H1 (cell line): ENCODE results near the gene OR6N2. TPM values are rescaled to one million over a fixed set of nuclear protein-coding genes. Genes with fewer than 3 reads are reported as not detected.

ENCODE experiments used
- CTCF ChIA-PET: fragments of 300-600 bp; sonication (Branson Sonifier 250); formaldehyde crosslinking; loops from one replicate; lab custom pipeline; 2021; ENCODE audit not compliant: partially characterized antibody; lab: Charles Lee
- POLR2A ChIA-PET: fragments of 300-600 bp; sonication (Branson Sonifier 250); formaldehyde crosslinking; loops from one replicate; lab custom pipeline; 2021; ENCODE audit warnings: inconsistent platforms; ENCODE audit not compliant: partially characterized antibody; lab: Charles Lee
- DNase-seq, 2 experiments: peaks; one replicate each; pipeline versions ENCODE4 v3.0.0 to v3.0.0-alpha.2; 2010 to 2022; ENCODE audit warnings: low spot score in 2 of 2, low read depth in 1 of 2, mixed read lengths in 1 of 2
- FAIRE-seq: peaks from 2 replicates; lab custom pipeline; 2011; peaks lifted over from hg19 to GRCh38; lab: Jason Lieb, UNC
- H2AFZ ChIP-seq: 2 replicates; pipeline ENCODE4 v1.8.1; 2012; ENCODE audit warnings: low read length, inconsistent platforms
- H2AK5ac ChIP-seq: 2 replicates; pipeline ENCODE4 v1.6.1; 2013; ENCODE audit warnings: low read depth, low read length
- H2BK120ac ChIP-seq: replicated peaks from 2 replicates; pipeline ENCODE3; 2013; ENCODE audit warnings: low read depth, low read length, inconsistent platforms
- H2BK12ac ChIP-seq: 2 replicates; pipeline ENCODE4 v1.6.1; 2013; ENCODE audit warnings: low read depth, low read length
- H2BK15ac ChIP-seq: 2 replicates; pipeline ENCODE4 v1.6.1; 2013; ENCODE audit warnings: low read length
- H2BK20ac ChIP-seq: 2 replicates; pipeline ENCODE4 v1.6.1; 2013; ENCODE audit warnings: low read length
- H2BK5ac ChIP-seq: 2 replicates; pipeline ENCODE4 v1.6.1; 2013; ENCODE audit warnings: low read depth, low read length
- H3K14ac ChIP-seq: 2 replicates; pipeline ENCODE4 v1.6.1; 2013; ENCODE audit warnings: inconsistent platforms; ENCODE audit not compliant: insufficient read length
- H3K18ac ChIP-seq: 2 replicates; pipeline ENCODE4 v1.6.1; 2013; ENCODE audit warnings: low read length; ENCODE audit errors: extremely low read depth
- H3K23ac ChIP-seq: 2 replicates; pipeline ENCODE4 v1.6.1; 2013; ENCODE audit warnings: inconsistent platforms; ENCODE audit not compliant: insufficient read length
- H3K23me2 ChIP-seq: 2 replicates; pipeline ENCODE4 v1.6.1; 2013; ENCODE audit warnings: low read depth, low read length
- H3K27ac ChIP-seq: 2 replicates; pipeline ENCODE4 v1.6.1; 2011; ENCODE audit warnings: low read depth, low read length, inconsistent platforms
- H3K27me3 ChIP-seq, 4 experiments: replicated peaks in 1 of 4; 1 replicate in 1 of 4; 2 replicates in 3 of 4; pipeline versions ENCODE4 v1.6.1 to v1.8.1; 2011 to 2013; ENCODE audit warnings: low read length in 3 of 4, mild to moderate bottlenecking in 3 of 4, inconsistent platforms in 2 of 4, mixed read lengths in 2 of 4, moderate library complexity in 1 of 4; ENCODE audit not compliant: control insufficient read depth in 3 of 4, insufficient read depth in 3 of 4; ENCODE audit errors: extremely low read depth in 1 of 4
- H3K36me3 ChIP-seq, 4 experiments: 2 replicates each; pipeline versions ENCODE4 v1.6.1 to v1.8.1; 2011 to 2013; ENCODE audit warnings: mild to moderate bottlenecking in 4 of 4, low read length in 3 of 4, moderate library complexity in 2 of 4, control low read depth in 1 of 4, inconsistent platforms in 1 of 4; ENCODE audit not compliant: insufficient read depth in 4 of 4, control insufficient read depth in 2 of 4
- H3K4ac ChIP-seq: replicated peaks from 2 replicates; pipeline ENCODE3; 2013; ENCODE audit warnings: low read length, low read depth, mixed read lengths, inconsistent platforms; ENCODE audit not compliant: insufficient read length
- H3K4me1 ChIP-seq, 4 experiments: replicated peaks in 1 of 4; 1 replicate in 1 of 4; 2 replicates in 3 of 4; pipeline versions ENCODE4 v1.6.1 to v1.8.1; 2011 to 2013; ENCODE audit warnings: low read length in 3 of 4, inconsistent platforms in 2 of 4, mixed read lengths in 1 of 4; ENCODE audit not compliant: insufficient read depth in 4 of 4, control insufficient read depth in 3 of 4
- H3K4me2 ChIP-seq, 2 experiments: 2 replicates each; pipeline versions ENCODE4 v1.6.1 to v1.8.1; 2011 to 2013; ENCODE audit warnings: low read depth in 2 of 2, low read length in 2 of 2, control low read depth in 1 of 2, inconsistent platforms in 1 of 2, mild to moderate bottlenecking in 1 of 2; ENCODE audit not compliant: insufficient read depth in 1 of 2
- H3K4me3 ChIP-seq, 4 experiments: fragments of 200-600, 300-600 bp in 1 of 4; sonication (generic), shearing (Covaris generic), sonication (Bioruptor Twin) in 1 of 4; 2 replicates each; pipeline versions ENCODE4 v1.5.1 to v1.8.1; 2011 to 2016; ENCODE audit warnings: low read length in 4 of 4, low read depth in 3 of 4, control low read depth in 2 of 4, inconsistent platforms in 2 of 4, mild to moderate bottlenecking in 2 of 4, mixed read lengths in 1 of 4, moderate library complexity in 1 of 4; ENCODE audit not compliant: insufficient read depth in 2 of 4; ENCODE audit errors: extremely low read depth in 1 of 4
- H3K56ac ChIP-seq: replicated peaks from 2 replicates; pipeline ENCODE3; 2013; ENCODE audit warnings: low read depth, mild to moderate bottlenecking, mixed read lengths, low read length, inconsistent platforms; ENCODE audit not compliant: insufficient read length
- H3K79me1 ChIP-seq: 2 replicates; pipeline ENCODE4 v1.6.1; 2013; ENCODE audit warnings: low read depth, low read length, control low read depth
- H3K79me2 ChIP-seq, 2 experiments: 2 replicates each; pipeline versions ENCODE4 v1.6.1 to v1.8.1; 2012 to 2013; ENCODE audit warnings: low read length in 2 of 2, mild to moderate bottlenecking in 2 of 2, inconsistent platforms in 1 of 2; ENCODE audit not compliant: insufficient read depth in 2 of 2, control insufficient read depth in 1 of 2
- H3K9ac ChIP-seq, 4 experiments: replicated peaks in 1 of 4; 1 replicate in 1 of 4; 2 replicates in 3 of 4; pipeline versions ENCODE4 v1.6.1 to v1.8.1; 2011 to 2013; ENCODE audit warnings: low read depth in 3 of 4, low read length in 3 of 4, control low read depth in 2 of 4, mild to moderate bottlenecking in 2 of 4, moderate library complexity in 2 of 4, inconsistent platforms in 1 of 4; ENCODE audit errors: extremely low read depth in 1 of 4
- H3K9me3 ChIP-seq, 2 experiments: 2 replicates each; pipeline versions ENCODE4 v1.6.1 to v1.8.1; 2012 to 2013; ENCODE audit warnings: mild to moderate bottlenecking in 2 of 2, moderate library complexity in 2 of 2, control low read depth in 1 of 2, inconsistent platforms in 1 of 2, low read depth in 1 of 2, low read length in 1 of 2, mixed read lengths in 1 of 2; ENCODE audit not compliant: insufficient read depth in 2 of 2
- H4K20me1 ChIP-seq, 2 experiments: replicated peaks in 1 of 2; 2 replicates each; pipeline versions ENCODE3 to v1.8.1; 2011 to 2013; ENCODE audit warnings: inconsistent platforms in 2 of 2, low read length in 2 of 2, mild to moderate bottlenecking in 1 of 2; ENCODE audit not compliant: insufficient read depth in 2 of 2, control insufficient read depth in 1 of 2
- H4K5ac ChIP-seq: 2 replicates; pipeline ENCODE4 v1.6.1; 2013; ENCODE audit warnings: low read length, low read depth, mixed read lengths, inconsistent platforms; ENCODE audit not compliant: insufficient read length
- H4K8ac ChIP-seq: 2 replicates; pipeline ENCODE4 v1.8.0; 2013; ENCODE audit warnings: mild to moderate bottlenecking, moderate library complexity, low read length, inconsistent platforms; ENCODE audit not compliant: insufficient read depth; ENCODE audit errors: extremely low read depth
- H4K91ac ChIP-seq: replicated peaks from 2 replicates; pipeline ENCODE3; 2013; ENCODE audit warnings: low read length, mixed read lengths, inconsistent platforms; ENCODE audit not compliant: insufficient read length
- BACH1 ChIP-seq: IDR thresholded peaks from 2 replicates; pipeline ENCODE4 v1.6.1; 2012; ENCODE audit warnings: low read length, improper control_type of control experiment
- MAFK ChIP-seq: IDR thresholded peaks from 2 replicates; pipeline ENCODE4 v1.6.1; 2012; ENCODE audit warnings: low read depth, mild to moderate bottlenecking, improper control_type of control experiment, low read length
- NRF1 ChIP-seq: IDR thresholded peaks from 2 replicates; pipeline ENCODE4 v1.6.1; 2011; ENCODE audit warnings: mild to moderate bottlenecking, low read depth, low read length, improper control_type of control experiment
- SIRT6 ChIP-seq: IDR thresholded peaks from one replicate; pipeline ENCODE4 v1.7.1; 2012; ENCODE audit warnings: low read length, inconsistent platforms
- WGBS, 2 experiments: shearing (Covaris generic) in 1 of 2; methylation state at CpG; one replicate each; pipeline versions ENCODE4 v1.1.6 to v1.1.7; 2013 to 2015; ENCODE audit warnings: low lambda C conversion rate in 2 of 2, mixed read lengths in 2 of 2, inconsistent platforms in 1 of 2, low coverage in 1 of 2, missing lambda C conversion rate in 1 of 2; ENCODE audit not compliant: insufficient replicate concordance in 2 of 2, insufficient coverage in 1 of 2, insufficient read length in 1 of 2; ENCODE audit errors: extremely low coverage in 1 of 2, missing lambda C conversion rate in 1 of 2; 5-methylcytosine and 5-hydroxymethylcytosine counted together
- polyA plus RNA-seq, 7 experiments: library from polyadenylated mRNA; depleted of rRNA in 3 of 7; stranded (reverse) in 5 of 7; unstranded in 2 of 7; fragments of >200 nt in 5 of 7; fragments of 200-250 nt in 2 of 7; gene quantifications; 1 replicate in 5 of 7; 2 replicates in 1 of 7; 4 replicates in 1 of 7; pipeline versions ENCODE4 v1.2.1 to v1.2.3, GENCODE V29; 2011 to 2013; ENCODE audit warnings: missing spikeins in 2 of 7, mixed read lengths in 2 of 7
- total RNA-seq: library from RNA; stranded (reverse); fragmentation: NEBNext Ultra II Directional; extraction: Animal tissue kit (Norgen Biotek cat#: 25700); gene quantifications from 2 replicates; pipeline ENCODE4 v1.2.1, GENCODE V29; 2021

Gene OR6N2
- total and polyA plus RNA-seq, 2 of the 8 experiments (the other 6 are each of a cell fraction or from before 2014, with no cell fraction given): not detected

DNA sequence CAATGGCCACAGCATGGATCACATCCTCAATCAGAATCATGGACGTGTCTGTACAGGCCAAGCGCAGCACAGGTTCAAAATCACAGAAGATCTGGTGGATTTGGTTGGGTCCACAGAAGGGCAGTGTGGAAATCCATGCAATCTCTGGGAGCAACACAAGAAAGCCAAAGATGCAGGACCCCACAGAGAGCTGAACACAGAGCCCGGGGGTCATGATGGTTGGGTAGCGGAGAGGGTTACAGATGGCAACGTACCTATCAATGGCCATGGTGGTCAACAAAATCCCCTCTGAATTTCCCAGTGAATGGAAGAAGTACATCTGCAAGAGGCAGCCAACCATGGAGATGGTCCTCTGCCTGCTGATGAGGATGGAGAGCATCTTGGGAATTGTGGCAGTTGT, 56.6 kb downstream of the OR6N2 start:
- Histone ChIP-seq H3K4me1 (no peaks in the 10 kb centered on the region), H3K56ac (no peak overlapping the region), H2BK15ac (no peak overlapping the region), H2AK5ac (no peak overlapping the region), H3K23me2 (no peaks in the 10 kb centered on the region), H4K5ac (no peak overlapping the region), H3K18ac (no peak overlapping the region), H3K14ac (no peak overlapping the region), H4K20me1 (no peaks in the 10 kb centered on the region), H4K8ac (no peak overlapping the region), H3K79me2 (no peaks in the 10 kb centered on the region), H3K9me3 (no peaks in the 10 kb centered on the region), H2BK120ac (no peak overlapping the region), H3K4me3 (no peak overlapping the region), H3K4ac (no peak overlapping the region), H3K4me2 (no peak overlapping the region), H3K9ac (no peak overlapping the region), H3K27ac (no peak overlapping the region), H4K91ac (no peak overlapping the region), H3K27me3 (no peaks in the 10 kb centered on the region), H2BK20ac (no peak overlapping the region), H2BK5ac (no peak overlapping the region), H3K36me3 (no peaks in the 10 kb centered on the region), H2AFZ (peak overlapping the region; percentile 22; the same call in 1 of the 2 replicates), H3K23ac (no peak overlapping the region), H3K79me1 (no peaks in the 10 kb centered on the region), H2BK12ac (no peak overlapping the region)
- no peak for FAIRE-seq
- CTCF ChIA-PET: no interaction called here
- no peak for DNase-seq
- POLR2A ChIA-PET: no interaction called here
- WGBS, 2 experiments: 95% methylated on average over 5 of the region's 5 CpGs; no CpG with 5 or more reads in 1 of the 2 experiments
- TF ChIP-seq BACH1 (no peak), SIRT6 (no peak), NRF1 (no peak), MAFK (no peak)
